Measurements from ENCODE around the gene FUBP1. TPM values are rescaled to one million over a fixed set of nuclear protein-coding genes. Genes with fewer than 3 reads are reported as not detected.

The FUBP1 gene
- total and polyA plus RNA-seq, 9 of the 15 experiments (the other 6 are each of a cell fraction or from before 2014, with no cell fraction given) = 104 to 294 (median 213) TPM

GRCh38 chr1:77955709-77956108, 23.2 kb downstream of the FUBP1 start (continued):
- no peak for TF ChIP-seq ZBTB33 (CRISPR knock-in tag; IDR thresholded peaks at IDR 0.05)
- TF ChIP-seq ZNF57 (CRISPR knock-in tag; IDR thresholded peaks at IDR 0.05) = no peak
- TF ChIP-seq ZNF280B (CRISPR knock-in tag; IDR thresholded peaks at IDR 0.05) = no peak
- TF ChIP-seq CBX3 (IDR thresholded peaks at IDR 0.05; ENCODE audit: borderline replicate concordance in 1 of 2, low read length in 2 of 2) = no peak
- no peak for TF ChIP-seq RREB1 (CRISPR knock-in tag; IDR thresholded peaks at IDR 0.05)
